CD14-positive monocyte (primary cell): ENCODE measurements around the gene SNX32. TPM values are rescaled to one million over a fixed set of nuclear protein-coding genes. Genes with fewer than 3 reads are reported as not detected.

Source experiments
- DNase-seq, 3 donors: peaks; one replicate each; pipeline ENCODE4 v3.0.0-alpha.2; 2011 to 2022
- H2AFZ ChIP-seq: 2 replicates; pipeline ENCODE4 v1.6.0; 2012; ENCODE audit warnings: mild to moderate bottlenecking, low read depth, low read length, inconsistent platforms; ENCODE audit not compliant: insufficient read depth, poor library complexity, severe bottlenecking
- H3K27ac ChIP-seq, 2 donors: 1 replicate in 1 of 2; 2 replicates in 1 of 2; pipeline ENCODE4 v1.5.1; 2012 to 2013; ENCODE audit warnings: low read length in 2 of 2, control low read depth in 1 of 2, inconsistent platforms in 1 of 2, low read depth in 1 of 2, mild to moderate bottlenecking in 1 of 2
- H3K27me3 ChIP-seq, 2 donors: one replicate each; pipeline versions ENCODE4 v1.6.0 to v1.6.1; 2011 to 2013; ENCODE audit warnings: low read length in 2 of 2; ENCODE audit not compliant: control insufficient read depth in 2 of 2, insufficient read depth in 2 of 2
- H3K36me3 ChIP-seq, 2 donors: replicated peaks in 1 of 2; 1 replicate in 1 of 2; 2 replicates in 1 of 2; pipeline versions ENCODE4 v1.5.1 to v1.6.1; 2012 to 2013; ENCODE audit warnings: low read length in 2 of 2, control low read depth in 1 of 2, inconsistent platforms in 1 of 2, mild to moderate bottlenecking in 1 of 2; ENCODE audit not compliant: insufficient read depth in 2 of 2, control insufficient read depth in 1 of 2
- H3K4me1 ChIP-seq, 2 donors: 1 replicate in 1 of 2; 2 replicates in 1 of 2; pipeline versions ENCODE4 v1.5.1 to v1.6.1; 2012 to 2013; ENCODE audit warnings: low read length in 2 of 2, control low read depth in 1 of 2, inconsistent platforms in 1 of 2, mild to moderate bottlenecking in 1 of 2, moderate library complexity in 1 of 2; ENCODE audit not compliant: insufficient read depth in 2 of 2, control insufficient read depth in 1 of 2
- H3K4me2 ChIP-seq: replicated peaks from 2 replicates; pipeline ENCODE3; 2012; ENCODE audit warnings: low read length, moderate library complexity, mild to moderate bottlenecking; ENCODE audit not compliant: poor library complexity, severe bottlenecking; ENCODE audit errors: extremely low read depth
- H3K4me3 ChIP-seq, 3 experiments: fragments of 200-600 bp in 1 of 3; sonication (generic) in 1 of 3; replicated peaks in 1 of 3; 1 replicate in 2 of 3; 2 replicates in 1 of 3; pipeline ENCODE4 v1.5.1; 2011 to 2013; ENCODE audit warnings: low read length in 3 of 3, mild to moderate bottlenecking in 3 of 3, control low read depth in 2 of 3, low read depth in 2 of 3, inconsistent platforms in 1 of 3, moderate library complexity in 1 of 3
- H3K79me2 ChIP-seq: 2 replicates; pipeline ENCODE4 v1.6.0; 2012; ENCODE audit warnings: mild to moderate bottlenecking, control low read depth, inconsistent platforms, low read length, moderate library complexity; ENCODE audit not compliant: insufficient read depth
- H3K9ac ChIP-seq: 2 replicates; pipeline ENCODE4 v1.6.0; 2017; ENCODE audit warnings: low read length, mild to moderate bottlenecking; ENCODE audit not compliant: insufficient read depth, poor library complexity, severe bottlenecking
- H3K9me3 ChIP-seq, 2 donors: replicated peaks in 1 of 2; 1 replicate in 1 of 2; 2 replicates in 1 of 2; pipeline versions ENCODE4 v1.5.1 to v1.6.1; 2012 to 2013; ENCODE audit warnings: low read length in 2 of 2, control low read depth in 1 of 2; ENCODE audit not compliant: control insufficient read depth in 1 of 2, insufficient read depth in 1 of 2
- H4K20me1 ChIP-seq: 2 replicates; pipeline ENCODE4 v1.6.0; 2012; ENCODE audit warnings: mild to moderate bottlenecking, low read length, control low read depth, moderate library complexity; ENCODE audit not compliant: insufficient read depth
- H3K27ac Mint-ChIP-seq, 7 donors: one replicate each; pipeline ENCODE4 v1.8.0; 2020; ENCODE audit warnings: mild to moderate bottlenecking in 7 of 7, mixed read lengths in 7 of 7, moderate library complexity in 6 of 7, inconsistent platforms in 2 of 7
- H3K27me3 Mint-ChIP-seq, 3 donors: one replicate each; pipeline ENCODE4 v1.8.0; 2021 to 2022; ENCODE audit warnings: low read depth in 3 of 3, mild to moderate bottlenecking in 3 of 3, mixed read lengths in 3 of 3, moderate library complexity in 3 of 3, inconsistent platforms in 1 of 3
- H3K36me3 Mint-ChIP-seq, 2 donors: one replicate each; pipeline ENCODE4 v1.8.0; 2020; ENCODE audit warnings: mixed read lengths in 2 of 2, inconsistent platforms in 1 of 2, mild to moderate bottlenecking in 1 of 2
- H3K4me1 Mint-ChIP-seq: one replicate; pipeline ENCODE4 v1.8.0; 2020; ENCODE audit warnings: mild to moderate bottlenecking, mixed read lengths
- H3K4me3 Mint-ChIP-seq, 2 donors: one replicate each; pipeline ENCODE4 v1.8.0; 2020; ENCODE audit warnings: mild to moderate bottlenecking in 2 of 2, mixed read lengths in 2 of 2, moderate library complexity in 1 of 2
- H3K9me3 Mint-ChIP-seq, 7 donors: one replicate each; pipeline ENCODE4 v1.8.0; 2020 to 2022; ENCODE audit warnings: mixed read lengths in 7 of 7, mild to moderate bottlenecking in 6 of 7, moderate library complexity in 6 of 7, inconsistent platforms in 2 of 7
- WGBS: methylation state at CpG from one replicate; pipeline ENCODE4 v1.1.5; 2013; ENCODE audit warnings: missing lambda C conversion rate; ENCODE audit not compliant: insufficient coverage; 5-methylcytosine and 5-hydroxymethylcytosine counted together
- intact Hi-C, 2 donors: fragments of 100-400 bp; cut with micrococcal nuclease; formaldehyde crosslinking; loops; one replicate each; pipeline versions ENCODE4 v1.15.0 to v1.15.1; 2023
- polyA plus RNA-seq, 3 donors: library from polyadenylated mRNA; depleted of rRNA in 1 of 3; unstranded in 2 of 3; stranded (reverse) in 1 of 3; fragments of 300-500 nt in 2 of 3; fragments of >200 nt in 1 of 3; fragmentation: Illumina TruSeq in 2 of 3; gene quantifications; 1 replicate in 2 of 3; 2 replicates in 1 of 3; pipeline ENCODE4 v1.2.3, GENCODE V29; 2012 to 2021
- TF ChIP-seq, protein P1 (sequence below): fragments of 200-600 bp; IDR thresholded peaks from one replicate; pipeline ENCODE4 v1.8.0; 2022; ENCODE audit warnings: antibody characterized with exemption, mild to moderate bottlenecking

Gene SNX32
- polyA plus RNA-seq, 3 donors = 0.07 to 0.40 (median 0.12) TPM

DNA sequence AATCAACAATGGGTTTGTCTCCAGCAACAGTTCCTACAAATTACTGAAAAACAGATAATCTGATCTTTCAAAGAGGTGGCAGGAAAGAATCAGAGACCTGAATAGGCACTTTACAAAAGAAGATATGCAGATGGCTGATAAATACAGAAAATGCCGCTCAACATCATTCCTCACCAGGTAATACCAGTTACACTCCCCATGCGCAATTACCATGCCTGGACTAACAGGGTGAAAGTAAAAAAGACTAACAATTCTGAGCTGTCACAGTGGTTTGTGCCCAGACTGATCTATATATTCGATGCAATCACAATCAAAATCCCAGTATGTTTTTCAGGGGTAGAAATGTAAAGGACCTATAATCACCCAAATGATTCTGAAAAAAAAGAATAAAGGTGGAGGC lies 10.0 kb downstream of the SNX32 start:
- H3K9me3 Mint-ChIP-seq = no peaks in the 10 kb centered on the region
- H3K4me1 ChIP-seq = no peaks in the 10 kb centered on the region
- H3K36me3 Mint-ChIP-seq = no peaks in the 10 kb centered on the region
- no peak overlapping the region for H3K9ac ChIP-seq
- no peak overlapping the region for H3K27ac ChIP-seq
- no peak overlapping the region for H3K4me3 ChIP-seq
- H3K4me2 ChIP-seq = no peak overlapping the region
- WGBS = no CpG with 5 or more reads among the region's 3 CpGs
- H2AFZ ChIP-seq = no peak overlapping the region
- H3K79me2 ChIP-seq = no peaks in the 10 kb centered on the region
- no peaks in the 10 kb centered on the region for H3K4me1 Mint-ChIP-seq
- intact Hi-C loops = no loop called here
- TF ChIP-seq, protein P1, sequence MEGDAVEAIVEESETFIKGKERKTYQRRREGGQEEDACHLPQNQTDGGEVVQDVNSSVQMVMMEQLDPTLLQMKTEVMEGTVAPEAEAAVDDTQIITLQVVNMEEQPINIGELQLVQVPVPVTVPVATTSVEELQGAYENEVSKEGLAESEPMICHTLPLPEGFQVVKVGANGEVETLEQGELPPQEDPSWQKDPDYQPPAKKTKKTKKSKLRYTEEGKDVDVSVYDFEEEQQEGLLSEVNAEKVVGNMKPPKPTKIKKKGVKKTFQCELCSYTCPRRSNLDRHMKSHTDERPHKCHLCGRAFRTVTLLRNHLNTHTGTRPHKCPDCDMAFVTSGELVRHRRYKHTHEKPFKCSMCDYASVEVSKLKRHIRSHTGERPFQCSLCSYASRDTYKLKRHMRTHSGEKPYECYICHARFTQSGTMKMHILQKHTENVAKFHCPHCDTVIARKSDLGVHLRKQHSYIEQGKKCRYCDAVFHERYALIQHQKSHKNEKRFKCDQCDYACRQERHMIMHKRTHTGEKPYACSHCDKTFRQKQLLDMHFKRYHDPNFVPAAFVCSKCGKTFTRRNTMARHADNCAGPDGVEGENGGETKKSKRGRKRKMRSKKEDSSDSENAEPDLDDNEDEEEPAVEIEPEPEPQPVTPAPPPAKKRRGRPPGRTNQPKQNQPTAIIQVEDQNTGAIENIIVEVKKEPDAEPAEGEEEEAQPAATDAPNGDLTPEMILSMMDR = no peak
- H3K36me3 ChIP-seq = no peaks in the 10 kb centered on the region
- H4K20me1 ChIP-seq = no peaks in the 10 kb centered on the region
- no peaks in the 10 kb centered on the region for H3K9me3 ChIP-seq
- peaks cover 0 to 5% (median 3%) of the 10 kb centered on the region in 3 donors for H3K27me3 Mint-ChIP-seq
- no peak overlapping the region for H3K27ac Mint-ChIP-seq
- H3K4me3 Mint-ChIP-seq = no peak overlapping the region
- DNase-seq = no peak
- H3K27me3 ChIP-seq = no peaks in the 10 kb centered on the region

GRCh38 chr11:65844231-65844872 lies 10.6 kb downstream of the SNX32 start:
- WGBS = 96% methylated on average over 7 of the region's 10 CpGs
- no peak overlapping the region for H3K4me3 Mint-ChIP-seq
- Histone ChIP-seq H3K4me1 (no peaks in the 10 kb centered on the region), H3K36me3 (no peaks in the 10 kb centered on the region), H2AFZ (no peak overlapping the region), H4K20me1 (no peaks in the 10 kb centered on the region), H3K27ac (no peak overlapping the region), H3K4me2 (no peak overlapping the region), H3K9ac (no peak overlapping the region), H3K27me3 (no peaks in the 10 kb centered on the region), H3K9me3 (no peaks in the 10 kb centered on the region), H3K79me2 (no peaks in the 10 kb centered on the region), H3K4me3 (no peak overlapping the region)
- DNase-seq = no peak
- peaks cover 0 to 5% (median 3%) of the 10 kb centered on the region in 3 donors for H3K27me3 Mint-ChIP-seq
- H3K4me1 Mint-ChIP-seq = peaks cover 5% of the 10 kb centered on the region
- TF ChIP-seq, protein P1 = no peak
- no peak overlapping the region for H3K27ac Mint-ChIP-seq
- intact Hi-C loops = no loop called here
- H3K9me3 Mint-ChIP-seq = no peaks in the 10 kb centered on the region
- H3K36me3 Mint-ChIP-seq = no peaks in the 10 kb centered on the region
